GM20431 (cell line): ENCODE measurements around the gene ZNF385D.

ENCODE experiments used
- in situ Hi-C: fragments of 300-500 bp; cut with MseI, MboI; formaldehyde crosslinking; loops from one replicate; pipeline ENCODE4 v1.15.0; 2020; ENCODE audit warnings: low sequenced_read_pairs; ENCODE audit not compliant: unreplicated experiment

Gene ZNF385D

GRCh38 chr3:21477541-21478288 is 273.3 kb downstream of the ZNF385D start:
- in situ Hi-C loops: no loop called here

GRCh38 chr3:21466476-21466875 is 284.5 kb downstream of the ZNF385D start:
- in situ Hi-C loops: no loop called here

GRCh38 chr3:21464746-21465145 is 286.3 kb downstream of the ZNF385D start:
- in situ Hi-C loops: no loop called here

- in situ Hi-C loops: no loop called here
Measured at GRCh38 chr3:21463319-21463718, 287.7 kb downstream of the ZNF385D start.

GRCh38 chr3:21462141-21462540 is 288.9 kb downstream of the ZNF385D start:
- in situ Hi-C loops: no loop called here

DNA sequence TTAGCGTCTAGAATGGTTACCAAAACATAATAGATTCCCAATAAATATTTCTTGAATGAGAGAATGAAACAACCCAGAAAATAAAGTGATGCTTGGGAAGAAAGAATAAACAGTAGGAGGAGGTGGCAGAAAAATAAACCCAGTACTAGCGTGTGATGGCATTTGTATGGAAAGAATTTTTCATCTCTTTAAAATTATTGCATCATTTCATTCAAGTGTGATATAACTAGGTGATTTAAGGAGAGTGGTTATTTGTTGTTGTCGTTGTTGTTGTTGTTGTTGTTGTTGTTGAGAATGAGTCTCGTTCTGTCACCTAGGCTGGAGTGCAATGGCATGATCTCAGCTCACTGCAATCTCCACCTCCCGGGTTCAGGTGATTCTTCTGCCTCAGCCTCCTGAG is 293.9 kb downstream of the ZNF385D start:
- in situ Hi-C loops: no loop called here

- in situ Hi-C loops: no loop called here
Measured at GRCh38 chr3:21449738-21450137, 301.3 kb downstream of the ZNF385D start.

DNA sequence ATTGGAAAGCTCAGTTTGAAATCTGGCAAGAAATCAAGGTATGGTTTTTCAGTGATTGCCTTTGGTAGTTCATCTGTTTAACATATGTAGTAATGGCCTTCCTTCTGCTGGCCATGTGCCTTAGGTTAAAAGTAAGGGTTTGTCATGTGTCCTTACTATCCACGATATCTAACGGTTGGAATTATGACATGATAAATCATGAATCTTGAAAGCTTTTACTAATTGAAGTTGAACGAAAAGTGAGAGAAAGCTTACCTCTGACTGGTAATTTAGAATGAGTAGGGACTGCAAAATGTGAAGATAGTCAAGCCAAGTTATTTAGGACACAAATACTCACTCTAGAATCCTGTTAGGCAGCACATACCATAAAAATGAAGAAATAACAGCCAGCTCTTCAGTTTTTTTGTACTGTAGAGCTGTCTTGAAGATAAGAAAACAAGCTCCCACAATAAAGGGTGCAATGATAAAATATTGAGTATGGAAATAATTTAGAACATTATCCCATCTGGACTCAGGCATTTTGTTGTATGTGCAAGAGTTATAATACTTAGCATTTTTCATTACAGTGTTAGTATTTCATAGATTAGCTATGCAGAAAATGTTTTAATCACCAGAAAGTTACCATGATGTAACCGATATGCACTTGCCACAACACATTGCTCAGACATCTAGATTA is 303.4 kb downstream of the ZNF385D start:
- in situ Hi-C loops: no loop called here

- in situ Hi-C loops: no loop called here
Measured at GRCh38 chr3:21446945-21447475, 304.0 kb downstream of the ZNF385D start.

GRCh38 chr3:21446027-21446426 is 305.0 kb downstream of the ZNF385D start:
- in situ Hi-C loops: no loop called here

DNA sequence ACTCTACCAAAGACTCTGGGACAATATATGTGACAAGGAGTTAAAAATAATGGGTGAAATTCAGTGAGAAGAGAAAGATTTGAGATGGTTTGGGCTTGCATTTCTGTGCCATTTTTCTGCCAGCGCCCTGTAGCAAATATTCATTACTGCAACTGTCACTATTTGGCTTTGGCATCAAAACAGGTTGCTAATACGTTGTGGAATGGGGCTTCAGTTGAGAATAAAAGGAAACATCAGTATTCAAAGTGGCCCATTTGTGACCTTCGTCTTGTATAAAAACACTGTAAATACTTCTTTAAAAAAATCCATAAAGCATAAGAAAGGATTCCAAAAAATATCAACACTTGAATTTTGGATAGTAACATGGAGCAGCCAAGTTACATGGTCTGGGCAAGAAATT is 309.2 kb downstream of the ZNF385D start:
- in situ Hi-C loops: no loop called here

DNA sequence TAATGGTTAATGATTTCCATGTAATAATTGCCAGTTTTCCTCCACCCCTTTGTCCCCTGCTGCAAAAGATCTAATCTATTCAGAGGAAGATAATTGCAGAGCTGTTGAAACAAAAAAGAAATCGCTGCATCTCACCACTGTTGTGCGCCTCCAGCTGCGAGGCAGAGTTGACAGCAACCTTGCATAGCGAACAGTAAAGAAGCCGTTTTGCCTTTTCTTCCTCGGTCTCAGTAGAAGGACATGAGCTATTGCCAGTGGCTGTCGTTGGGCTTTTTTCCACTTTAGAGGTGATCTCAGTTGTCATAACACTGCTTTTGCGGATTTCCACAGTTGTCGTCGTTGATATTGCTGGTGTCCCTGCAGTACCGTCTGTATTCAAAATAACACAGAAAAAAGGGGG is 314.2 kb downstream of the ZNF385D start:
- in situ Hi-C loops: no loop called here

DNA sequence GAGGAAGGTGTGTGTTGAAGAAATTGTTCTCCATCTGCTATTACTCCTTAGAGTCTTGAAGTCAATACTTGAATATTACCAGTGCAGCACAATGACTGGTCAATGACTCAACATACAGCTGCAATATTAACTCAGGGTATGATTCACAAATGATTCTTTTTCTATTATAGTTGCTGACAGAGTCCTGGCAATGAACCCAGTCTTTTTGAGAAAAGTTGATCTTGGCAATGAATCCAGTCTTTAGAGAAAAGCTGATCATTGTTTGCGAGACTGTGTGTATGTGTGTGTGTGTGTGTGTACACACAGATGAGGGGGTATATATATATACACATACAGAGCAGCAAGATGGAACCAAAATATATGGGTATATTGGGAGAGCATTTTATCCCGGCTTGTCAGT is 315.1 kb downstream of the ZNF385D start:
- in situ Hi-C loops: no loop called here

- in situ Hi-C loops: no loop called here
Measured at GRCh38 chr3:21434310-21434709, 316.7 kb downstream of the ZNF385D start.

DNA sequence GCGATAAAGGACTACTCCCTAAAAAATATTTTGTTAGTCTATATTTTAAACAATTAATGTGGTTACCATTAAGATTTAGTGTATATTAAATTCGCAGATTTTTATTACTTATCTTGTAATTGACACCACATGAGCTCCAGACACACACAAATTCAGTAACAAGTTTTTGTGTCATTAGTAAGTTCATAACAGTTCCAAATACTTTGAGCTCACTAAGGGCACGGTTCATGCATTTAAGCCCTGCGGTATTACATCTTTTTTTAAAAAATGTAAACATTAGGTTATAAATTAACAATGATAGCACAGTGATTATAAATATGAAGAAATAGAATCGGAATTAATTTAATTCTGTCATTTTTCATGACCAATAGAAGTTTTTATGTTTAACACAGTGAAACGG is 317.3 kb downstream of the ZNF385D start:
- in situ Hi-C loops: no loop called here

GRCh38 chr3:21426920-21427319 is 324.1 kb downstream of the ZNF385D start:
- in situ Hi-C loops: no loop called here

DNA sequence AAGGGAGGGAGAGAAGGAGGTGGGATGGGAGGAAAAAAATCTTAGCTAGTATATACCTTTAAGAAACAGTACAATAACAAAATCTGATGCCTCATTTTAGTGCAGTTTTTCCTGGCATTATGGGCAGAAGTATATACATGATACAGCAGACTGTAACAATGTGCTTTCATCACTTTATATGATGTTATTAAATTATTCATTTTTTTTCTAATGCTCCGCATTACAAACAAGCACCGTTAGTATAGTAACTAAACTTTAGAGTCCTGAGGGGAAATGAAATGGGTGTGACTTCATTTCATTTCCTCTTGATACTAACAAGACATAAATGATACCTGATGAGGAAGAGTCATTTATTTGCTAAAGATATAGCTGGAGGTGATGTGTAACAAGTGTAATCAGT is 325.3 kb downstream of the ZNF385D start:
- in situ Hi-C loops: no loop called here

DNA sequence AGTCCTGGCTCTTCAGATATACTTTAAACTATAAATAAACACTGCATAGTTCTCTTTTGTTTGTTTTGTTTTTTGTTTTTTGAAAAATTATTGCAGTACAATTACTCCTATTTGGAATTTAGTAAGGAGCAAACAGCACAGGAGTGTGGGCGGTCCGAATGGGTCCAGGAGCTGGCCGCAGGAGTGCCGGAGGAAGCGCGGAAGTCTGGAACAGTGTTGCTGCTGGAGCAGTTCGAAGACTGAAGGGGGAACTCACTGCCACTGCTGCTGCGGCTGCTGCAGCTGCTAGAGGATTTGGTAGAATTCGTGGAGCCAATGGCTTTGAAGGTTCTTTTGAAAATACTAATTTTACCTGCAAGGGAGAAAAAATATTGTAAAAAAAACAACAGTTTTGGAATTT is 329.9 kb downstream of the ZNF385D start:
- in situ Hi-C loops: no loop called here

GRCh38 chr3:21417991-21418390 is 333.0 kb downstream of the ZNF385D start:
- in situ Hi-C loops: no loop called here

GRCh38 chr3:21414506-21414905 is 336.5 kb downstream of the ZNF385D start:
- in situ Hi-C loops: no loop called here

GRCh38 chr3:21411058-21411457 is 340.0 kb downstream of the ZNF385D start:
- in situ Hi-C loops: no loop called here

GRCh38 chr3:21409401-21409800 is 341.6 kb downstream of the ZNF385D start:
- in situ Hi-C loops: no loop called here
